Measurements from ENCODE around the gene IP6K2. TPM values are rescaled to one million over a fixed set of nuclear protein-coding genes. Genes with fewer than 3 reads are reported as not detected.

IP6K2 gene
- total and polyA plus RNA-seq, 10 of the 15 experiments (the other 5 are each of a cell fraction or from before 2014, with no cell fraction given), result 25.8 to 95.9 (median 69.0) TPM

GRCh38 chr3:48672522-48672921, 44.5 kb downstream of the IP6K2 start:
- no TSS peak for BruUV-seq (replicated peaks)
- DNase-seq (ENCODE audit: low read depth, low spot score), result no peak
- in situ Hi-C loops (cut with MboI), result no loop called here

GRCh38 chr3:48664929-48665328, 52.1 kb downstream of the IP6K2 start:
- Histone ChIP-seq H3K27me3 (replicated peaks in 1 of 2; ENCODE audit: control insufficient read depth in 2 of 2, insufficient read depth in 2 of 2, low read length in 1 of 2) (peaks cover 0 to 3% of the 10 kb centered on the region in 2 experiments; a peak in 1 of 4 replicates), H3K27ac (ENCODE audit: control insufficient read depth, insufficient read depth) (no peak overlapping the region), H3K79me2 (ENCODE audit: control insufficient read depth, insufficient read depth, low read length) (no peaks in the 10 kb centered on the region), H3K4me3 (no peak overlapping the region), H3K36me3 (ENCODE audit: control insufficient read depth in 2 of 2, insufficient read depth in 2 of 2, low read length in 1 of 2) (no peaks in the 10 kb centered on the region), H3K9ac (ENCODE audit: control insufficient read depth, insufficient read depth, low read length) (no peak overlapping the region), H3K4me2 (ENCODE audit: control insufficient read depth, insufficient read depth) (no peak overlapping the region), H3K9me3 (replicated peaks; ENCODE audit: control insufficient read depth, insufficient read depth, low read length) (no peaks in the 10 kb centered on the region; the same call in 1 of the 3 replicates), H4K20me1 (ENCODE audit: control insufficient read depth, insufficient read depth) (no peaks in the 10 kb centered on the region), H3K4me1 (ENCODE audit: control insufficient read depth, insufficient read depth, low read length) (peaks cover 9% of the 10 kb centered on the region), H2AFZ (ENCODE audit: control insufficient read depth, low read depth, low read length) (no peak overlapping the region)
- FAIRE-seq (no peak), DNase-seq (ENCODE audit: low read depth, low spot score) (no peak), ATAC-seq (no peak)
- WGBS (ENCODE audit: insufficient coverage, insufficient replicate concordance, low lambda C conversion rate, missing lambda C conversion rate), result 98% methylated on average over 4 of the region's 4 CpGs
- ChIA-PET RAD21 (ENCODE audit: unreplicated experiment) (no interaction called here), CTCF (interaction anchor here (1.1 to 2.2 kb wide), 4 partner anchors 13 to 51 kb away, joined by 3 to 6 read pairs (median 4); no protein-coding TSS in a partner anchor), POLR2A (interaction anchor here (0.7 to 1.3 kb wide), 3 partner anchors 109 to 1148 kb away, joined by 3 to 4 read pairs (median 3); partner anchors contain the start of genes PFKFB4 and WDR6), SMC1A (ENCODE audit: uncharacterized antibody, unreplicated experiment) (no interaction called here)
- TF ChIP-seq POLR2AphosphoS2 (IDR thresholded peaks at IDR 0.05; ENCODE audit: low read depth, low read length) (no peak), NR2F1 (conservative IDR thresholded peaks at IDR 0.05) (no peak), ATF7 (IDR thresholded peaks at IDR 0.05; ENCODE audit: low read depth) (no peak), ZNF217 (IDR thresholded peaks at IDR 0.05) (no peak), RAD21 (IDR thresholded peaks at IDR 0.05; ENCODE audit: insufficient read depth, low read depth, low read length) (no peak), PML (IDR thresholded peaks at IDR 0.05; ENCODE audit: low read length) (no peak), EZH2 (IDR thresholded peaks at IDR 0.05; ENCODE audit: borderline replicate concordance, control insufficient read depth, low read depth, low read length) (no peak), CHD1 (IDR thresholded peaks at IDR 0.05; ENCODE audit: low read depth, low read length) (no peak), NFIC (IDR thresholded peaks at IDR 0.05; ENCODE audit: low read depth, low read length) (no peak), CBX3 (IDR thresholded peaks at IDR 0.05; ENCODE audit: borderline replicate concordance, low read depth) (no peak), HDAC2 (IDR thresholded peaks at IDR 0.05) (no peak), YY1 (IDR thresholded peaks at IDR 0.05; ENCODE audit: low read depth, low read length) (no peak), JUNB (IDR thresholded peaks at IDR 0.05) (no peak), NFYB (IDR thresholded peaks at IDR 0.05; ENCODE audit: insufficient read depth, low read depth, low read length) (no peak), ASH2L (IDR thresholded peaks at IDR 0.05; ENCODE audit: borderline replicate concordance, low read depth) (no peak), YBX1 (IDR thresholded peaks at IDR 0.05) (no peak), SRF (IDR thresholded peaks at IDR 0.05; ENCODE audit: low read depth in 2 of 2, low read length in 2 of 2) (no peak)
- TF ChIP-seq, protein P1, sequence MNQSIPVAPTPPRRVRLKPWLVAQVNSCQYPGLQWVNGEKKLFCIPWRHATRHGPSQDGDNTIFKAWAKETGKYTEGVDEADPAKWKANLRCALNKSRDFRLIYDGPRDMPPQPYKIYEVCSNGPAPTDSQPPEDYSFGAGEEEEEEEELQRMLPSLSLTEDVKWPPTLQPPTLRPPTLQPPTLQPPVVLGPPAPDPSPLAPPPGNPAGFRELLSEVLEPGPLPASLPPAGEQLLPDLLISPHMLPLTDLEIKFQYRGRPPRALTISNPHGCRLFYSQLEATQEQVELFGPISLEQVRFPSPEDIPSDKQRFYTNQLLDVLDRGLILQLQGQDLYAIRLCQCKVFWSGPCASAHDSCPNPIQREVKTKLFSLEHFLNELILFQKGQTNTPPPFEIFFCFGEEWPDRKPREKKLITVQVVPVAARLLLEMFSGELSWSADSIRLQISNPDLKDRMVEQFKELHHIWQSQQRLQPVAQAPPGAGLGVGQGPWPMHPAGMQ (IDR thresholded peaks at IDR 0.05; ENCODE audit: borderline replicate concordance), result no peak
- in situ Hi-C loops (cut with MboI), result no loop called here
- BruUV-seq (replicated peaks), result no TSS peak
- intact Hi-C loops (cut with micrococcal nuclease; ENCODE audit: unreplicated experiment), result no loop called here

More at GRCh38 chr3:48672522-48672921, 44.5 kb downstream of the IP6K2 start:
- H3K79me2 ChIP-seq (ENCODE audit: control insufficient read depth, insufficient read depth, low read length), result no peaks in the 10 kb centered on the region
- POLR2A ChIA-PET, result no interaction called here
- no peaks in the 10 kb centered on the region for H4K20me1 ChIP-seq (ENCODE audit: control insufficient read depth, insufficient read depth)
- 15% methylated on average over 1 of the region's 1 CpG for WGBS (ENCODE audit: insufficient coverage, insufficient replicate concordance, low lambda C conversion rate, missing lambda C conversion rate)
- no peaks in the 10 kb centered on the region for H3K9me3 ChIP-seq (replicated peaks; ENCODE audit: control insufficient read depth, insufficient read depth, low read length)
- H3K27me3 ChIP-seq (replicated peaks in 1 of 2; ENCODE audit: control insufficient read depth in 2 of 2, insufficient read depth in 2 of 2, low read length in 1 of 2), result no peaks in the 10 kb centered on the region
- no peak for TF ChIP-seq RAD51 (IDR thresholded peaks at IDR 0.05)
- no peak overlapping the region for H2AFZ ChIP-seq (ENCODE audit: control insufficient read depth, low read depth, low read length)
- no peak overlapping the region for H3K4me2 ChIP-seq (ENCODE audit: control insufficient read depth, insufficient read depth)
- SMC1A ChIA-PET (ENCODE audit: uncharacterized antibody, unreplicated experiment), result no interaction called here
- no peak overlapping the region for H3K4me3 ChIP-seq
- intact Hi-C loops (cut with micrococcal nuclease; ENCODE audit: unreplicated experiment), result no loop called here
- peaks cover 2 to 10% of the 10 kb centered on the region in 2 experiments; a peak in 3 of 4 replicates for H3K36me3 ChIP-seq (ENCODE audit: control insufficient read depth in 2 of 2, insufficient read depth in 2 of 2, low read length in 1 of 2)
- H3K4me1 ChIP-seq (ENCODE audit: control insufficient read depth, insufficient read depth, low read length), result no peaks in the 10 kb centered on the region
- CTCF ChIA-PET, result no interaction called here
- H3K9ac ChIP-seq (ENCODE audit: control insufficient read depth, insufficient read depth, low read length), result no peak overlapping the region
- RAD21 ChIA-PET (ENCODE audit: unreplicated experiment), result no interaction called here
- FAIRE-seq (no peak), ATAC-seq (no peak)
- no peak overlapping the region for H3K27ac ChIP-seq (ENCODE audit: control insufficient read depth, insufficient read depth)

All from GM12878 (cell line).